ENCODE results near the gene RPS6KA2. TPM values are rescaled to one million over a fixed set of nuclear protein-coding genes. Genes with fewer than 3 reads are reported as not detected.

RPS6KA2 gene
- total RNA-seq, 4 donors from 2014 or later, result 52.1 to 84.8 (median 58.7) TPM

DNA sequence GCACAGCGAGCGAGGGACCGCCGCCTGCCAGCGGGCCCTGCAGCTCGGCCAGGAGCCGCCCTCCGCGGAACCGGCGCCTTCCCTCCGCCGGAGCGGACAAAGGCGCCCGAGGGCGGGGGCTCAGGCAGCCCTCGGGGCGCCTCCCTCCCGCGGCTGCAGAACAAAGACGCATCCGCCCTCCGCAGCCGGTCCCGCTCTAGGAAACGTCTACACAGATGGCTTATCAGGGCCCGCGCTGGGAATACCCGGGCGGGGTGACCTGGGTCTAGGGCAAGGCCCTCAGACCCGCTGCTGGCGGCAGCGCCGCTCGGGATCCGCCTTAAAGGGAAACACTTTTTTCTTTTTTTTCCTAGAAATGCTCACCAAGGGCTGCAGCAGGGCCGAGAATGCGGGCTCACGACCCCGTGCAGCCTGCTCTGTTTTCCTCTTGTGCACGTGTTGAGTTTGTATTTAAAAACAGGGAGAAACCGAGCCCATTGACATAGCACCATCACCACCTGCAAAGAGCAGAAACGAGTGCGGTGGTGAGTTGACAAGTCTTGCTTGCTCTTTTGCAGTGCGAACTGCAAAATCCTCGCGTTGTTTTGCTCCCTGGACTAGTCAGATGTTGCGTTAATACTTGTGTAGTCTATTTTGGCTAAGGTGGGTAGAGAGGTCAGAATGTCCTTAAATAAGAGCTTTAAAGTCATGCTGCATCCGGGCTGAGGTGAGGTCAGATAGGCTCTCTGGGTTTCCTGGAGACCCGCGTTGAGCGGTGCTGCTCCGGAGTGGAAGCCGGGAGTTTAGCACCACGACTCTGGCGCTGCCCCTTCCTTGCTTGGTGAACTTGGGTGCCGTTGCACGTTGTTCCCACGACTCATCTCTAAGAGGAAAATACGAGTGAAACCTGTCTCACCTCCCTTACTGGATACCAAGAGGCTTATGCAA lies 1.1 kb upstream of the RPS6KA2 start:
- peak; percentile 17 for ATAC-seq (ENCODE audit: low FRiP score)
- TF ChIP-seq, protein P1, sequence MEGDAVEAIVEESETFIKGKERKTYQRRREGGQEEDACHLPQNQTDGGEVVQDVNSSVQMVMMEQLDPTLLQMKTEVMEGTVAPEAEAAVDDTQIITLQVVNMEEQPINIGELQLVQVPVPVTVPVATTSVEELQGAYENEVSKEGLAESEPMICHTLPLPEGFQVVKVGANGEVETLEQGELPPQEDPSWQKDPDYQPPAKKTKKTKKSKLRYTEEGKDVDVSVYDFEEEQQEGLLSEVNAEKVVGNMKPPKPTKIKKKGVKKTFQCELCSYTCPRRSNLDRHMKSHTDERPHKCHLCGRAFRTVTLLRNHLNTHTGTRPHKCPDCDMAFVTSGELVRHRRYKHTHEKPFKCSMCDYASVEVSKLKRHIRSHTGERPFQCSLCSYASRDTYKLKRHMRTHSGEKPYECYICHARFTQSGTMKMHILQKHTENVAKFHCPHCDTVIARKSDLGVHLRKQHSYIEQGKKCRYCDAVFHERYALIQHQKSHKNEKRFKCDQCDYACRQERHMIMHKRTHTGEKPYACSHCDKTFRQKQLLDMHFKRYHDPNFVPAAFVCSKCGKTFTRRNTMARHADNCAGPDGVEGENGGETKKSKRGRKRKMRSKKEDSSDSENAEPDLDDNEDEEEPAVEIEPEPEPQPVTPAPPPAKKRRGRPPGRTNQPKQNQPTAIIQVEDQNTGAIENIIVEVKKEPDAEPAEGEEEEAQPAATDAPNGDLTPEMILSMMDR (IDR thresholded peaks at IDR 0.05), result no peak
- peak; percentile 47 for DNase-seq (ENCODE audit: low spot score)

DNA sequence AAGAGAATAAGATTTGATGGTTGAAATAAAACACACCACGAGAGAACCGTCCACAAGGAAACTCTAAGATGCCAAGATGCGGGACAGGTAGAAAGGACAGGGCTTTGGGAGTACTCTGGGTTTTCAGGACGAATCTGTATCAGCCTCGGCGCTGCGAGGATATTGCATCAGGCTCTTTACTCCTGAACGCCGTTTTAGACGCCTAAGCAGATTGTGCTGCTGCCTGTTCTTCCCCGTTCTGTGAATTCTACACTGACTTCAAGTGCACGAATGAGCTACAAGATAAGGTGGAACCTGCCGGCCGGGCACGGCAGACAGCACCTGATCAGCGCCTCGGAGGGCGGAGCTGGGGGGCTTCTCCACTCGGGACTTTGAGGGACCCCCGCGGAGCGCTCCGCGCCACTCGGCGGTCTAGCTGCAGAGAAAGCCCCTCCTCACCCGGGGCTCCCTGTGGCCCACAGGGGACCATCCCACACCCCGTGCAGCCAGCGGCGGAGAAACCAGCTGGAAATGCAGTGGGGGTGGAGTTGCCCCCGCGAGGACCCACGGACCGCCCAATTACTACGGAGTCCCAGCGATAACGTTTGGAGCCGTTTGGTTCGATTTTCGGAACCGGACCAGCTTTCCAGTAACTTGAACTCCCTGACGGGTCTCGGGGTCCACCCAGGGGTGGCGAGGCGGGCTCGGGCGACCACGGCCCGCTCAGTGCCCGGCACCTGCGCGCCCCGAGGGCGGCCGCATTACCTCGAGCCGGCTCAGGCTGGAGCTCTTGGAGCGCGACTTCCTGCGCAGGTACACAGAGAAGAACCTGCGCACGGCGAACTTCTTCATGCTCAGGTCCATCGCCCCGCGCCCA lies 646 bp downstream of the RPS6KA2 start:
- DNase-seq (ENCODE audit: low spot score), result no peak
- ATAC-seq (ENCODE audit: low FRiP score), result no peak
- TF ChIP-seq, protein P1 (IDR thresholded peaks at IDR 0.05), result no peak

DNA sequence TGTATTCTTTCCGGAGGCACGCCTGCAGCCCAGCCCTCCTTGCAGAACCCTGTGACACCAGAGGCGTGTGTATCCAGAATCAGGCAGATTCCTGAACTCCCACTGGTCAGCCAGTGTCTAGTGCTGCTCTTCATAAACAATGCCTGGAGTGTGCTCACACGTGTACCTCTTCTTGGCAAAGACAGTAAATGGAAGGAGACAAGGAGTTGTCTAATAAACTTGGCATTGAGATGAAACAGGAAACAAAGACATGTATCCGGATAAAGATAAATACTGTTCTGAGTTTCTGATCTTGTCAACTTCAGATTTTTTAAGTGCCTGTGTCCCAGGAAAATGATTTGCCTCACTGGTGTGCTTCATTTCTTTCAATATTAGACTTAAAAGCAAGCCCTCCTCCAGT lies 1.7 kb downstream of the RPS6KA2 start:
- TF ChIP-seq, protein P1 (IDR thresholded peaks at IDR 0.05), result no peak
- ATAC-seq (ENCODE audit: low FRiP score), result no peak
- no peak for DNase-seq (ENCODE audit: low spot score)

DNA sequence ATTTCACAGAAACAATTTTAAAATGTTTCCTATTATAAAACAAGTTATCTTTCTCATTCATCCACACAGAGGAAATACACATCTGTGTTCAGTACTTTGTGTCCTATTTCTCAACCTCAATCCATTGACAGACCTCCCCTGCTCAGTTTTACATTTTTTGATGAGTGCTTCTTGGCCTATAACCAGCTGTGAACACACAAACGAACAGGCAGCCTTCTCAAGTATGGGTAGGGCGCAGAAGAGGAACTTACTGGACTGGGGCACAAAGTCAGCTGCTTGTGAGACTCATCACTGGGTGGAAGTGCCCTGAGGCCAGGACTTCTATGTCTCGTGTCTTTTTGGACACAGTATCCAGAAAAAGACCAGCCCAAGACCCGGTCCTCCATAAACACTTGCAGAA lies 2.8 kb downstream of the RPS6KA2 start:
- DNase-seq (ENCODE audit: low spot score), result no peak
- TF ChIP-seq, protein P1 (IDR thresholded peaks at IDR 0.05), result no peak
- peak; percentile 11 for ATAC-seq (ENCODE audit: low FRiP score)

DNA sequence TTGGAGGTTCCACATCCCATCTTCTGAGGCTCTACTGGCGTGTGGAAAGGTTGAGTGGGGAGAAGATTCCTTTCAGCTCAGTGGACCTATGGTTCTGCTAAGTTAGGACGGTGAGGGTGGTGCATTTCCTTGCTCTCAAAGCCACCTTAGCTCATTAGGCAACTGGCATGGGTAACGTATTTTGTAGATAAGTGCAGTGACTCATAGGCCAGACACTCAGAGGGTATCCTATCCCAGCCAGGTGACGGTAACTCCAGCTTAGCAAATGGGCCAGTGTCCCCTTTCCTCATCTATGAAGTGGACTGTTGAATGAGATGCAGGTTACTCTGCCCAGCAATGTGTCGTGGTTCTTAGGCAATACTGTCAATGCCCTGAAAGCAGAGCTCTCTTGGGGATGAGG lies 3.7 kb downstream of the RPS6KA2 start:
- ATAC-seq (ENCODE audit: low FRiP score) (no peak), DNase-seq (ENCODE audit: low spot score) (no peak)
- TF ChIP-seq, protein P1 (IDR thresholded peaks at IDR 0.05), result no peak

DNA sequence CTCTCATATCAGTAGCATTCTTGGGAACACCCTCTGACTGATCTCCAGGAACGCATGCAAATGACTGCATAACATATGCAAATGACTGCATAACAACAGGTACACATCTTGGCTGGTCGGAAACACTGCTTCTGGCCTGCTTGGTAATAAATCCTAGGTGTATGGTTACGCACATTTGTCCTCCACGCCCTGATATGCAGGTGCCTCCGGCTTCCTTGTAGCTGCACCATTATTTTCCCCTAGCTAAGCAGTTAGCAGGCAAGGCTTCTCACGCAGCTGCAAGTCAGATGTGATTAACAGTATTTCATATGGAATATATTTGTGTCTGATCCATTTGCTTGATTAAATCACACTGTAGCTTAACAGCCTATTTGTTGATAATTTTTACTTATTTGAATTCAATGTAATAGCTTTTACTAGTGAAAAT lies 5.9 kb downstream of the RPS6KA2 start:
- TF ChIP-seq, protein P1 (IDR thresholded peaks at IDR 0.05), result no peak
- ATAC-seq (ENCODE audit: low FRiP score) (no peak), DNase-seq (ENCODE audit: low spot score) (no peak)

All from omental fat pad (tissue), 4 donors.